DLD1 (cell line): ENCODE measurements around the gene RER1.

ENCODE experiments used
- in situ Hi-C: cut with HindIII; loops from 2 replicates; pipeline ENCODE4 v1.10.0; 2017; ENCODE audit warnings: low sequenced_read_pairs

Gene RER1

DNA sequence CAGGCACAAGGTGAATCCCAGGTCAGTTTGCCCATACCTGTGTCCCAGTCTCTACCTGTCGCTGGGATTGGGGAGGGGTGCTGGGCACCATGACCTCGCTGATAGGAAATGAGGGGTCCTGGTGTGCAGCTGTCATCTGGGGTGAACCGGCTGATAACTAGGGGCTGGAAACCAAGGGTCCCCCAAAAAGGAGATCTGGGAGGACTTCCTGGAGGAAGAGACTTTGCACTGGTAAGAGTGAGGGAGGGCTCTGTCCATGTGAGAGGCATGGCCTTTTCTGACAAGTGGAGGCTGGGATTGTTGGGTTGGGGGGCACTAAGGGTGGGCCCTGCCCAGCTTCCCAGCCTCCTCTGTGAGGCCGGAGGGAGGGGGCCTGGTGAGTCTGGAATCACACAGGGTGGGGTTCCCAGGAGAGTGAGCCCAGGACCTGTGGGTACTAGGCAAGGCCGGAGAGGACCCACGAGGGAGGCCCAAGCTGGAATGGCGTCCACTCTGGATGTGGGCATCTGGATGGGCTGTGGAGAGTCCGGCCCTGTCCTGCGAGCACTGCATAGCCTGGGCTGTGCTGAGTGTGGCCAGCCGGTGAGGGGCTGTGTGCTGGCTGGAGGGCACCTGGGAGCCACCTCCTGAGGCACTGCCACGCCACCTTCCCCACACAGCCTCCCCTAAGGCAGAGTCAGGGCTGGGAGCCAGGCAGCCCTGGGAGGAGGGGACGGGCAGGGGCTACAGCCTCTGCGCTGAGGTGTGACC lies 25.6 kb downstream of the RER1 start:
- in situ Hi-C loops: no loop called here

DNA sequence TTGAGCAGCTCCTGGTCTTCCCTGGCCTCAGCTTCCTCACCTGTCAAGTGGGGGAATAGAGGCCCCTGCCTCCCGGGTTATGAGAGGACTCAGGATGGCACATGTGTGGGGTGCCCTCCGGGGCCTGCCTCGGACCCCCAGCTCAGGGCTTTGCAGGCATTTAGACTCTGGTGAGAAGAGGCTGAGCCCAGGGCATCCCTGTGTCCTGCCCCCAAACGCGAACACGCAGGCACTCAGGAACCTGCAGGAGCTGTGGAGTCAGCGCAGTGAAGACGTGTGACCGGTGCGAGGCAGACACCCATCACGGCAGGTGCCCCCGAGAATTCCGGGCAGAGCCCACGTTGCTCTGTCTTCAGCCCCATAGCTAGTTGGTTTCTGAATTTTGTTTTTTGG lies 26.2 kb downstream of the RER1 start:
- in situ Hi-C loops: no loop called here

DNA sequence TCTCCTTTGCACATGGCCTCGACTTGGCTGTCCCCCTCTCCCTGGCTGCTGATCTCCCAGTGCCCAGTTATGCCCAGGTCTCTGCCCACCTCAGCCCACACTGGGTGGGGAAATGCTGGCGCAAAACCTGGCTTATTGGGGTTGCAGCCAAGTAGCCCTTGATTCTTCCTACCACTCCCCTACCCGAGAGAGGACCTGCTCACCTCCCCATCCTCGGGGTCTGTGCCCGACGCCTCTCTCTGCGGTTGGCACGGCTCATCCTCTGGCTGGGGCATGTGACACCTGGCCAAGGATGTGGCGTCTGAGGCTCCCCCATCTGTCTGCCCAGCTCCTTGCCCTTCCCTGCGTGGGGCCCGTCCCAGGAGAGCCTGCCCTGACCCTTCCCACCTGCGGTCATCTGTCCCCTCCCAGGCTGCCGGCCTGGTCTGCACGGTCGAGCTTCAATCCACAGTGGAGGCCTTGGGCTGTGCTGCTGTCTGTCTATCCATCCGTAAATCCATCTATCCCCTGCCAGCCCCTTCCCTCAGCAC lies 27.2 kb downstream of the RER1 start:
- in situ Hi-C loops: no loop called here

DNA sequence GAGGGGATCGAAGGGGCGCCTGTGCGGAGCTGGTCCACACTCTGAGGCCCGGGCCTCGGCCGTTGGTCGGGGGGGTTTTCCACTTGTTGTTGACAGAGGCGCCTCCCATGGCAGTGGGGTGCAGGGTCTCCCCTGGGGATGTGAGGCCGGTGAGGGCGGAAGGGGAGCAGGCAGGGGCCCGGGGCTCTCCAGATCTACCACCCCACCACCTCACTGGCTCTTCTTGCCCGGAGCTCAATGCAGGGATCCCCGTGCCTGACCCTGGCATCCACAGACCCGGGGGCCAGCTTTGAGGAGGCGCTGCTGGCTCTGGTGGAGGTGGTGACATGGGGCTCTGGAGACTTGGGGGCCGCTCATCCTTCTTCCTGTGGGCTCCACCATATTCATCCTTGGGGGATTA lies 27.8 kb downstream of the RER1 start:
- in situ Hi-C loops: no loop called here

DNA sequence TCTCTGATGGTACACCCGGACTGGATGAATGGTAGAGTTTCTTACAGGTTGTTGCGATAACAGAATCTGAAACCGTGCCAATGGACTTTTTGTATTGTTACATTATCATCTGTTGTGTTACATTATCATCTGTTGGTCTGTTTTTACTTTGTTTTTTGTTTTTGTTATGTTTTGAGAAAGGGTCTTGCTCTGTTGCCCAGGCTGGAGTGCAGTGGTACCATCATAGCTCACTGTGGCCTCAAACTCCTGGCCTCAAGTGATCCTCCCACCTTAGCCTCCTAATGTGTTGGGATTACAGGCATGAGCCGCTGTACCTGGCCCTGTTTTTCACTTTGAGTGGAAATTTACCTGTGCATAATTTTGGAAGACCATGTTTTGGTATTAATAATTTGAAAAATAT lies 30.9 kb downstream of the RER1 start:
- in situ Hi-C loops: loop anchor here (10.0 kb wide), 1 partner anchor 92 kb away; no protein-coding TSS in a partner anchor

DNA sequence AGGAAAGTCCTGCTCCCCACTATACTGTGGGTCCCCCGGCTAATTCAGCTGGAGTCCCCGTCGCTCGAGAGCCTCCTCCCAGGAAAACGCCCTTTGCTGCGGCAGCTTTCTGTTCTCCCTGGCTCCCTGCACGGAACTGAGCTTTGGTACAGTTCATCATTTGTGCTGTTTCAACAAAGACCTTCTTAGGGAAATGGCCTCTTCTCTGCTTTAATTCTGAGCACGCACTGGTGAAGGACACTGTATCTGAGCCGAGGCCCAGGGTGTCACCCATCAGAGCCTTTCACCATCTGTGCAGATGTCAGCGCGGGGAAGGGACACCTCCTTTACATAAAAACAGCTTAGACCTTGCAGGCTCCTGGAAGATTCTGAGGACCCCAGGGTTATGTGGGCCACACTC lies 34.3 kb downstream of the RER1 start:
- in situ Hi-C loops: loop anchor here (10.0 kb wide), 1 partner anchor 89 kb away; no protein-coding TSS in a partner anchor

DNA sequence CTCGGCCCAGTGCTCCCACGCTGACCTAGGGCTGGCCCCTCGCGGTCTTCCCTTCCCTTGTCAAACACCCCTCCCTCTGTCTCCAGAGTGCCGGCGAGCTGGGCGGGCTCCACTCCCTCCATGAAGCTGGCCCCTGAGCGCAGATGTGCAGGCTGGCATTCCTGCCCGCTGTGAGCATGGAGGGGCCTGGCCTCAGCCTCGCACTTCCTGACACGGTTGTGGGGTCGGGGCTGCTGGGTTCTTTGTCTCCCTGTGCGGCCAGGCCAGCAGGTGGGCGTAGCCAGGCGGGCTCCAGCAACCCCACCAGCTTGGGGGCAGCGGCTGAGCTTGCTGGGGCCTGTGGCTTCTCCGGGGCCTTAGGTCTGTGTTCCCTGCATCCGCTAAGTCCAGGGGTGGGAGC lies 34.9 kb downstream of the RER1 start:
- in situ Hi-C loops: loop anchor here (10.0 kb wide), 1 partner anchor 88 kb away; no protein-coding TSS in a partner anchor

DNA sequence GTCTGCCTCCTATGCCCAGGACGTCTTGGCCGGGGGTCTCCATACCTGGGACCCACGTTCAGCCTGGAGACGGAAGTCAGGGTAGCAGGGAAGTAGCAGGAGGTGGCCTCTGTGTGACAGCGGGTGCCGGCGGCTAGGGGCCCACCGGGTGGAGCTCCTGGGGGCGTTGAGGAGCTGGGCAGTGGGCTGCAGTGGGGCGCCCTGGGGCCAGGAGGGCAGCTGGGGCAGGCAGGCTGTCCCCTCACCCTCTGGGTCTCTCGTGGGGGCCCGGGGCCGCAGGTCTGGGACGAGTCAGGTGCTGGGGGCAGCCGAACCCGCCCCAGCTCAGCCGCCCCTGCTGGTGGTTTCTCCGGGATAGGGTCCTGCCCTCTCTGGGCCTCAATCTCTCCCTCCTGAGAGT lies 35.4 kb downstream of the RER1 start:
- in situ Hi-C loops: loop anchor here (10.0 kb wide), 1 partner anchor 88 kb away; no protein-coding TSS in a partner anchor

DNA sequence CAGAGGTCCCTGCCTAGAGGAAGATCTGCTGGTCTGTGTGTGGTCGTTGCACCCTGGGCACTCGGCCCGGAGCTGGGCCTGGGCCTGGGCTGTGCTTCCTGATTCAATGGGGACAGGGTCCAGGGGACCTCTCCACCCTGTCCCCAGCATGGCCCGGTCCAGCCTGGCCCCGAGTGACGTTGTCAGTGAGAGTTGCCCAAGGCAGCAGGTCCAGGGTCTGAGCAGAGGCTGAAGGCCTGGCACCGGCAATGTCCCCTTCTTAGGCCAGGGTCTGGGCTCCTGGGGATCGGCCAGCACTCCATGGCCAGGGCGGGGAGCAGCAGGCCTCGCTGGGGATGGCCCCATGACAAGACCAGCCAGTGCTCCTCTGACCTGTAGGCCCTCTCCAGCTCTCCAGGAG lies 36.3 kb downstream of the RER1 start:
- in situ Hi-C loops: loop anchor here (10.0 kb wide), 1 partner anchor 87 kb away; no protein-coding TSS in a partner anchor

DNA sequence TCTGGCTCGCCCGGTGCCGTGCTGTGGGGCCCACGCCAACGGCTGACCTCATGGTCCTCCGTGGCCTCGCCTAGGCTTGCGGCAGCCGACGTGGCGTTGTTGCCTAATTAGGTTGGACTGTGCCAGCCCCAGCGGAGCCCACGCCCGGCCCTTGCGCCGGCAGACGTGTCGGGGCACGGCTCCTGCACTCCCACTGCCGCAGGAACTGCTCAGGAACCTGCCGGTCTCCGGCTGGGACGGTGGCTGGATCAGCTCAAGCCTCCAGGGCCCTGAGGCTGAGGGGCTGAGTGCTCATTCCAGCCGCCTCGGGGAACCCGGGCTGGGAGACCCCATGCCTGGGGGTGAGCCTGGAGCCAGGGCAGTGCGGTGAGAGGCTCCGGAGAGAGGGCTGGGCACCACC lies 36.8 kb downstream of the RER1 start:
- in situ Hi-C loops: loop anchor here (10.0 kb wide), 1 partner anchor 86 kb away; no protein-coding TSS in a partner anchor

DNA sequence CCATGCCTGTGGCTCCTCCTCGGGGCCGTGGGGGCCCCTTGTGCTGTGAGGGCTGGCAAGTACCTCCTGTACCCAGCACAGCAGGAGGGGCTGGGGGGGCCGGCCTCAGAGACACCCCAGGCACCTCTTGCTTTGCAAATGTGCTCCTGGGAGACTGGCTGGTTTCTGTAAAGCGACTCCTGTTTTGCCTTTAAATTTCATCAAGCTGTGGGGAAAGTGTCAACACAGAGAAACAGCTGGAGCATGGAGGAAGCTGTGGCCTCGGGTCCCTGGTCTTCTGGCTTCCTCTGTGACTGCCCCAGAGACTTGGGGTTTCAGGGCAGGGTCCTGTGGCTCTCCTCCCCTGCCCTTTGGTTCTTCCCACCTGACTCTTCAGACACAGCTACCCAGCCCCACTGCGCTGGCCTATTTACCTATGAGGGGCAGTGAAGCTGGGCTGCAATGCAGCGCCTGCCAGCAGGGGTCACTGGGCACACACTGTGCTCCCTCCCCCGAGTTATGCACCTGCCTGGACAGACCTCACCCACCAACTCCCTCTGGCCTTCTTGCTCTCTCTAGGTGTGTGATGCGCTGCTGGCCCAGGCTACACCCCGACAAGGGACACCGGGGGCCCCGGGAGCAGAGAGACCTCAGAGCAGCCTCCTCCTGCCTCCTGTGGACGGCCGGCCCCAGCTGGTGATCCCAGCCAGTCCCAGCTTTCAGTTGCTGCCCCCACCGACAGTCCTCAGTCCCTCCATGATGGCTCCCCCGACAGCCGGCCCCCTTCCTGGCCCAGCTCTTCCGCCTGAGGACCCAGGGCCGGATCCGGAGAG lies 38.3 kb downstream of the RER1 start:
- in situ Hi-C loops: loop anchor here (10.0 kb wide), 1 partner anchor 85 kb away; no protein-coding TSS in a partner anchor

DNA sequence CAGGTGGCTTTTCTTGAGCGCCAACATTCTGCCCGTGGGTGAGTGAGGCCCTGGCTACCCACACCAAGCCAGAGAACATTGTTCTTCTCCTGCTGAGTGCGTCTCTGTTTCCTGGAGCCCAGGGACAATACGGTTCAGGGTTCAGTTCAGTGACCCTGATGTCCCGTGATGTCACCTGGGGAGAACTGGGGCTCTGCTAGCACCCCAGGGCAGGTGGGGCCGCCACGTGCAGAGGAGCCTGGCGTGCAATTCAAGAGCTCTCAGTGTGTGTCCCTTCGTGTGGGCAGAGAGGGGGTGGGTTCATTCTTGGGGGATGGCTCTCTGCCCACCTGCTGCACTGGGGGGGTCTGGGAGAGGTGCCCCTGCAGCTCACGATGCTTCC lies 38.9 kb downstream of the RER1 start:
- in situ Hi-C loops: no loop called here

DNA sequence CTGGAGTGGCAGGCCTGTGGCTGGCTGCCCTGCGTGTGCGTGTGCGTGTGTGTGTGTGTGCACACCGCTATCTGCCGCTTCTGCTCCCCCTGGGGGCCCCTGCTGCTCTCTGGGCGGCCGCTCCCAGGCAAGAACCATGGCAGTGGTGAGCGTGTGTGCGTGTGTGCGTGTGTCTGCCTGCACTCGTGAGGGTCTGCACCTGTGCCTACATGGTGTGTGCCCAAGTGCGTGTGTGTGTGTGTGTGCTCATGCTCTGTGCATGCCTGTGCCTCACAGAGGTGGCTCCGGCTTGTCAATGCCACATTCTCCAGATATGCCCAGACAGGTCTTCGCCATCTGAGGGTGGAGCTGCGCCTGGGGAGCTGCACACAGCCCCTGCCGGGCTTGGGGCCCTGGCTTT lies 39.5 kb downstream of the RER1 start:
- in situ Hi-C loops: no loop called here

DNA sequence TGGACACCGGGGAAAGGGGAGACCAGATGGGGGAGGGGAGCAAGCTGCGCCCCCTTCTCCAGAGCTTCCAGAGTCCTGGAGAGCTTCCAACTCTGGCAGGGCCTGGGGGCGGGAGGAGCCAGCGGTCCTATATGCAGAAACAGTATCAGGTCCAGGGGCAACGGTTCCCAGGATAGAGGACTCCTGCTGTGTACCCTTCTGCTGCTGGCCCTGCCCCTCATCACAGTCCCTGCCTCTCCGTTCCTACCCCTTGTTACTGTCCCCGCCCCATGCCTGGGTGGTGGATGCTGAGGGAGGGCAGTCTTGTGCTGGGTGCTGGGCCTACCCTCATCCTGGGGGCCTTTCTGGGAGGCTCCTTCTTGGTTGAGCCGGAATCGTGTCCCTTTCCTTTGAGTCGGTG lies 39.9 kb downstream of the RER1 start:
- in situ Hi-C loops: no loop called here

DNA sequence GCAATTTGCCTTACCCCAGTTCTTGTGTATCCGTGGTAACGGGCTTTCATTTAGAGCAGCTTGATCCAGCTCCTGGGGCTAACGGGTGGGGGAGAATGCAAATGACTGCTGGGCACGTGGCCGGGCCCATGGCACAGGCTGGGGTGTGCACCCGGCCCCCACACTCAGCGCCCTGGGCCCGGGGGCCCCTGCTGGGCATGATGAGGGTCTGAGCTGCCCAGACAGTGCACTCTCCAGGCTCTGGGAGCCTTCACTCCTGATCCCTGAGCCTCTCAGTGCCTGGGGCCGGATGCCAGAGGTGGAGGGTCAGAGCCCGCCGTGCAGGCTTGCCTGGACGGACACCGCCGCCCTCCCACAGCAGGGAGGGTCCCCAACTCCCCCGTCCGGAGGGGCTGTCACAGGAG lies 40.8 kb downstream of the RER1 start:
- in situ Hi-C loops: no loop called here

DNA sequence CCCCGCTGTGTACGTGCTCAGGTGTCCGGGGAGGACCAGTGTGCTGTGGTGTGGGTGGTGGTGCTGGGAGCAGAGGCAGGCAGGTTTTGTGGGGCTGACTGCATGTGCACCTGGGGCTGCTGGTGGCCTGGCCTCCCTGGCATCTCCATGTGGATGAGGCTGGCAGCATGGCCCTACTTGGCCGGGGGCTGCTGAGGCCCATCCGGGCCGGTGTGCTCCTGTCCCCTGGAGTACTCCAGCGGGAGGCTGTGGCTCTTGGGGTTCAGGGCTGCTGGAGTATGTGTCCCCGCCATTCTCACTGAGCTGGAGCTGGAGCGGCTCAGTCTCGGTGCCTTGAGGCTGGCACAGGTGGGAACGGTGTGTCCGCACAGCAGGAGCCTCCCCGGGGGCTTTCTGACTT lies 41.6 kb downstream of the RER1 start:
- in situ Hi-C loops: no loop called here

DNA sequence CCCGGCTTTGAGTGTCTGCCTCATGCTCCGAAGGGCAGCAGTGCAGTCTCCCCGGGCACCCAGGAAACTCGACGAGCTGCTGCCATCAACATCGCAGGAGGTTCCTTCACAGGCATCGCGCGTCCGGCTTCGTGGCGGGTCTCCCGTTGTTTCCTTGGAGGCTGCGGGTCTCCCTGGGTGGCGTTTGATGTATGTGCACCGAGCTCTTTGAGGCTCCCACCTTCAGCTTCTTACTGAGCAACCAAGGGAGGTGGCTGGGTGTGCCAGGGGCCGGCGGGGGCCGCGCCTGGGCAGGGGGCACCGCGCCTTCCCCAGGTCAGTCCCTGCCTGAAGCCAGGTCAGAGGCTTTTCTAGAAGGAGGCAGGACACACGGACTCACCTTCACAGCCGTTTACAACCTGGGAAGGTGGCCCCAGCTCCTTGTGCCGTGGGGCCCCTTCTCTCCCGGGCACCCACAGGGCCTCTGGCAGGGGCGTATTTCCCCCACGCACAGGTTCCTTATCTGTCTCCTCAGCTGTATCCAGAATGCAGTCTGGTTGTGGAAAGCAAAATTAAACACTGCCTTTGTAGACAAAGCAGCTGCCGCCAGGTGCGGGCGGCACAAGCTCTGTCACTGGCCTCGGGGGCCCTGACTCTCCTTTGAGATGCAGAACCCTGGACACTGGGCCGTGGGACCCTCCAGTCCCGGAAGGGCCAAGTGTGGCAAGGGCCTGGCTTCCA lies 42.5 kb downstream of the RER1 start:
- in situ Hi-C loops: no loop called here

DNA sequence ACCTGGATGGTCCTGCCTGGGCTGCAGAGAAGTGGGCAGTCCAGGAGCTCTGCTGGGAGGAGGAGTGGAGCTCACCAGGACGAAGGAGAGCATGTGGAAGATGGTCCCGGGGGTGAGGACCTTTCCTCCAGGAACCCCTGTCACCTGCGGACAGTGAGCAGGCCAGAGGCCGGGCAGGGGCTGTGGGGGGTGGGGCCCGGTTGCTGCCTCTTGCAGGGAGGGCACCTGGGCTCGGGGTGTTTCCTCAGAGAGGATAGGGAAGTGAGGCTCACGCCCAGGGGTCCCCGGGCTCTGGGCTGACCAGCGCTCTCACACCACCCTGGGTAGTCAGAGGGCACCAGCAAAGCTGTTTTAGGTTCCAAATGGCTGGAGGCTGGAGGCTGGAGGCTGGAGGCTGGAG lies 43.5 kb downstream of the RER1 start:
- in situ Hi-C loops: no loop called here

DNA sequence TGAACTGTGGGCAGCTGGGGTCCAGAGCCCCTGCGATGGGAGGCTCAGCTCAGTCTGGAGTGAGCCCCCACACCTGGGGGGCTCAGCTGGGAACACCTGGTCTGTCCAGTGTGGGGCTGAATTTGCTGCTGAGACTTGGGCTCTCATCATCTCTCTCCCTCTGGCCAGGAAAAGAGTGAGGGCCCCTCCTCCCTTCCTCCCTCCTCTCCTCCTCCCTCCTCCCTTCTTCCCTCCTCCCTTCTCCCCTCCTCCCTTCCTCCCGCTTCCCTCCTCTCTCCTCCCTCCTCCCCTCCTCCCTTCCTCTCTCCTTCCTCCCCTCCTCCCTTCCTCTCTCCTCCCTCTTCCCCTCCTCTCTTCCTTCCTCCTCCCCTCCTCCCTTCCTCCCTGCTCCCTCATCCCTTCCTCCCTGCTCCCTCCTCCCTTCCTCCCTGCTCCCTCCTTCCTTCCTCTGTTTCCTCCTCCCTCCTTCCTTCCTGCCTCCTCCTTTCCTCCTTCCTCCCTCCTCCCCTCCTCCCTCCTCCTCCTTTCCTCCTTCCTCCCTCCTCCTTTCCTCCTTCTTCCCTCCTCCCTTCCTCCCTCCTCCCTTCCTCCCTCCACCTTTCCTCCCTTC lies 44.2 kb downstream of the RER1 start:
- in situ Hi-C loops: no loop called here

DNA sequence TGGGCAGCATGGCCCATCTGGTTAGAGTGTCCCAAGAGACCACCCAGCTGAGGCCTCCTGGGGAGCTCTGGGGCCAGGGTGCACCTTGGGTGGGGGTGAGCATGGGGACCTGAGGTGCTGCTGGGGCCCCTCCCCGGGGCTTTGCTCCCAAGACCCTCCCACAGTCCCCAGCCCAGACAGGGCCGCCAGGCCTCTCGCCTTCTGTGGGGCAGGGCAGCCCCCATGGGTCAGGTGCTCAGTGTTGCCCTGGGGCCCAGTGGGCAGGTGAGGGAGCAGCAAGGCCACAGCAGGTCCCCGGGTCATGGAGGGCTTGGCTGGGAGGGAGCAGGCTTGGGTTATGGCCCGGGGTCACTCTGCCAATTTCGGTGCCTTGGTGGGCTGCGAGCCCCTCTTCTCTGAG lies 45.2 kb downstream of the RER1 start:
- in situ Hi-C loops: no loop called here

DNA sequence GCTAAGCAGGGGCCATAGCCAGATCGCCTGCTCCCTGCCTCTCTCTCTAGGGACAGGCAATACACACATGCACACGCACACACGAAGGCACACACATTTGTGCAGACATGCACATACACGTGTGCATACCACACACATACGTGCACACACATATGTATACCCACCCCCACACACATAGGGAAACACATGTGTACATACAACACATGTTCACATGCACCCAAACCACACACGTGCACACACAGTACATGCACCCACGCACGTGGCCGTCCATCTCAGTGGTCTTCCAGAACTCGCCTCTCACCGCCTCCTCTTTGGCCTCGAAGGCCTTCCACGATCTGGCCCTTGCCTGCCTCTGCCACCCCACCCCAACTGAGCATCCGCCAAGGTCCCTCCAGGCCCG lies 46.0 kb downstream of the RER1 start:
- in situ Hi-C loops: no loop called here
